WTC11 (cell line): Measurements from ENCODE around the gene RNF152. TPM values are rescaled to one million over a fixed set of nuclear protein-coding genes. Genes with fewer than 3 reads are reported as not detected.

Source experiments
- ATAC-seq: fragments of 200-7000 bp; cut with Tn5 transposase; 2 replicates; pipeline ENCODE4 v1.10.0; 2021; ENCODE audit warnings: mild to moderate bottlenecking, moderate library complexity
- CTCF ChIA-PET: fragments of 300-600 bp; sonication (Branson Sonifier 250); formaldehyde crosslinking; loops from one replicate; lab custom pipeline; 2021; ENCODE audit warnings: antibody characterized with exemption; lab: Charles Lee
- POLR2A ChIA-PET: fragments of 350-600 bp; sonication (Branson Sonifier 250); formaldehyde crosslinking; loops from one replicate; lab custom pipeline; 2021; ENCODE audit warnings: antibody characterized with exemption; lab: Charles Lee
- DNase-seq: peaks from one replicate; pipeline ENCODE4 v3.0.0; 2021; ENCODE audit warnings: low spot score
- H3K27ac Mint-ChIP-seq: 2 replicates; pipeline ENCODE4 v1.8.0; 2021; ENCODE audit warnings: mixed read lengths
- H3K27me3 Mint-ChIP-seq: 2 replicates; pipeline ENCODE4 v1.8.0; 2021; ENCODE audit warnings: low read depth, mild to moderate bottlenecking, moderate library complexity, mixed read lengths
- H3K36me3 Mint-ChIP-seq: 2 replicates; pipeline ENCODE4 v1.8.0; 2021; ENCODE audit warnings: mixed read lengths
- H3K4me1 Mint-ChIP-seq: 2 replicates; pipeline ENCODE4 v1.8.0; 2022; ENCODE audit warnings: mixed read lengths
- H3K4me3 Mint-ChIP-seq: 2 replicates; pipeline ENCODE4 v1.8.0; 2021; ENCODE audit warnings: mild to moderate bottlenecking, moderate library complexity, mixed read lengths
- H3K9me3 Mint-ChIP-seq: 2 replicates; pipeline ENCODE4 v1.8.0; 2021; ENCODE audit warnings: mixed read lengths
- CREB1 ChIP-seq: sonication (generic); formaldehyde crosslinking; IDR thresholded peaks from 2 replicates; pipeline ENCODE4 v1.8.0; 2023; ENCODE audit warnings: mild to moderate bottlenecking, missing genetic modification reagents
- FOXK1 ChIP-seq: sonication (generic); formaldehyde crosslinking; IDR thresholded peaks from 2 replicates; pipeline ENCODE4 v1.8.0; 2022; ENCODE audit warnings: mild to moderate bottlenecking, moderate library complexity, missing genetic modification reagents
- FOXP4 ChIP-seq: sonication (generic); formaldehyde crosslinking; IDR thresholded peaks from 2 replicates; pipeline ENCODE4 v1.8.0; 2022; ENCODE audit warnings: mild to moderate bottlenecking, missing genetic modification reagents
- KAT7 ChIP-seq: sonication (generic); formaldehyde crosslinking; IDR thresholded peaks from 2 replicates; pipeline ENCODE4 v1.8.1; 2023; ENCODE audit warnings: missing genetic modification reagents, mild to moderate bottlenecking, borderline replicate concordance
- MLX ChIP-seq: sonication (generic); formaldehyde crosslinking; IDR thresholded peaks from 2 replicates; pipeline ENCODE4 v1.8.1; 2023; ENCODE audit warnings: mild to moderate bottlenecking, missing genetic modification reagents, moderate library complexity
- MXD4 ChIP-seq: fragments of 250-450 bp; sonication (Bioruptor Pico); IDR thresholded peaks from 2 replicates; pipeline ENCODE4 v1.8.0; 2021; ENCODE audit warnings: mild to moderate bottlenecking, moderate library complexity, borderline replicate concordance
- NFE2L1 ChIP-seq: sonication (generic); formaldehyde crosslinking; IDR thresholded peaks from 2 replicates; pipeline ENCODE4 v1.8.1; 2023; ENCODE audit warnings: missing genetic modification reagents
- NR3C1 ChIP-seq: sonication (generic); formaldehyde crosslinking; conservative IDR thresholded peaks from 2 replicates; pipeline ENCODE4 v1.8.1; 2023; ENCODE audit warnings: low read depth, mild to moderate bottlenecking, missing genetic modification reagents
- SMAD3 ChIP-seq: sonication (generic); formaldehyde crosslinking; IDR thresholded peaks from 2 replicates; pipeline ENCODE4 v1.8.0; 2022; ENCODE audit warnings: missing genetic modification reagents, mild to moderate bottlenecking, borderline replicate concordance
- SOX15 ChIP-seq: fragments of 250-450 bp; sonication (Bioruptor Pico); IDR thresholded peaks from 2 replicates; pipeline ENCODE4 v1.9.0; 2021; ENCODE audit warnings: mild to moderate bottlenecking
- STAT6 ChIP-seq: sonication (generic); formaldehyde crosslinking; conservative IDR thresholded peaks from 2 replicates; pipeline ENCODE4 v1.8.1; 2023; ENCODE audit warnings: mild to moderate bottlenecking, low read depth, missing genetic modification reagents, moderate library complexity
- TEAD4 ChIP-seq: sonication (generic); formaldehyde crosslinking; IDR thresholded peaks from 2 replicates; pipeline ENCODE4 v1.8.0; 2022; ENCODE audit warnings: mild to moderate bottlenecking, missing genetic modification reagents
- TP53 ChIP-seq: sonication (generic); formaldehyde crosslinking; IDR thresholded peaks from 2 replicates; pipeline ENCODE4 v1.8.1; 2023; ENCODE audit warnings: mild to moderate bottlenecking, missing genetic modification reagents
- ZNF219 ChIP-seq: sonication (generic); formaldehyde crosslinking; IDR thresholded peaks from 2 replicates; pipeline ENCODE4 v1.8.0; 2023; ENCODE audit warnings: missing genetic modification reagents, mild to moderate bottlenecking, borderline replicate concordance
- ZNF232 ChIP-seq: sonication (generic); formaldehyde crosslinking; IDR thresholded peaks from 2 replicates; pipeline ENCODE4 v1.8.0; 2022; ENCODE audit warnings: mild to moderate bottlenecking, missing genetic modification reagents
- ZNF396 ChIP-seq: fragments of 250-450 bp; sonication (Bioruptor Pico); IDR thresholded peaks from 2 replicates; pipeline ENCODE4 v1.8.0; 2021; ENCODE audit warnings: mild to moderate bottlenecking, moderate library complexity, borderline replicate concordance
- ZNF423 ChIP-seq: fragments of 250-450 bp; sonication (Bioruptor Pico); IDR thresholded peaks from 2 replicates; pipeline ENCODE4 v2.1.2; 2022; ENCODE audit warnings: mild to moderate bottlenecking, moderate library complexity
- ZNF512 ChIP-seq: sonication (generic); formaldehyde crosslinking; IDR thresholded peaks from 2 replicates; pipeline ENCODE4 v1.8.1; 2022; ENCODE audit warnings: missing genetic modification reagents, borderline replicate concordance
- ZNF532 ChIP-seq: fragments of 250-450 bp; sonication (Bioruptor Pico); IDR thresholded peaks from 2 replicates; pipeline ENCODE4 v1.9.0; 2021; ENCODE audit warnings: mild to moderate bottlenecking, borderline replicate concordance
- total RNA-seq: library from RNA; stranded (reverse); gene quantifications from 3 replicates; pipeline ENCODE4 v1.2.3, GENCODE V29; 2021

The RNF152 gene
- total RNA-seq, 1 experiment from 2014 or later, result 3.7 TPM

GRCh38 chr18:61890344-61890743 lies 2.5 kb downstream of the RNF152 start:
- DNase-seq, result no peak
- no peak overlapping the region for H3K27ac Mint-ChIP-seq
- ChIA-PET POLR2A (no interaction called here), CTCF (no interaction called here)
- peaks cover 33% of the 10 kb centered on the region for H3K27me3 Mint-ChIP-seq
- peaks cover 3% of the 10 kb centered on the region; the same call in 1 of the 2 replicates for H3K36me3 Mint-ChIP-seq
- H3K4me3 Mint-ChIP-seq, result no peak overlapping the region
- no peaks in the 10 kb centered on the region for H3K9me3 Mint-ChIP-seq
- no peak for ATAC-seq
- TF ChIP-seq NFE2L1, result no peak
- H3K4me1 Mint-ChIP-seq, result peaks cover 23% of the 10 kb centered on the region

GRCh38 chr18:61889541-61889940 lies 3.3 kb downstream of the RNF152 start:
- Mint-ChIP-seq H3K27me3 (peaks cover 27% of the 10 kb centered on the region), H3K4me1 (peaks cover 18% of the 10 kb centered on the region), H3K36me3 (peaks cover 3% of the 10 kb centered on the region; the same call in 1 of the 2 replicates), H3K9me3 (no peaks in the 10 kb centered on the region)
- ChIA-PET CTCF (no interaction called here), POLR2A (no interaction called here)
- DNase-seq (no peak), ATAC-seq (no peak)
- TF ChIP-seq ZNF532 (no peak), STAT6 (CRISPR knock-in tag) (no peak), SOX15 (no peak), NR3C1 (CRISPR knock-in tag) (no peak), MXD4 (CRISPR knock-in tag) (no peak), KAT7 (CRISPR knock-in tag) (no peak), FOXK1 (CRISPR knock-in tag) (no peak), FOXP4 (CRISPR knock-in tag) (no peak), CREB1 (no peak)
- TF ChIP-seq, all 79 proteins: peak for 0
- Mint-ChIP-seq H3K27ac (no peak overlapping the region), H3K4me3 (no peak overlapping the region)

GRCh38 chr18:61888622-61889021 lies 4.2 kb downstream of the RNF152 start:
- CTCF ChIA-PET, result no interaction called here
- ATAC-seq (no peak), DNase-seq (no peak)
- POLR2A ChIA-PET, result no interaction called here
- Mint-ChIP-seq H3K4me3 (no peak overlapping the region), H3K27me3 (peaks cover 27% of the 10 kb centered on the region), H3K9me3 (no peaks in the 10 kb centered on the region), H3K36me3 (peaks cover 3% of the 10 kb centered on the region; the same call in 1 of the 2 replicates), H3K4me1 (peaks cover 18% of the 10 kb centered on the region), H3K27ac (no peak overlapping the region)
- no peak for TF ChIP-seq ZNF219 (CRISPR knock-in tag)
- TF ChIP-seq ZNF232, result no peak
- no peak for TF ChIP-seq MXD4 (CRISPR knock-in tag)
- no peak for TF ChIP-seq ZNF396
- TF ChIP-seq SOX15, result no peak
- TF ChIP-seq ZNF423 (CRISPR knock-in tag), result no peak
- TF ChIP-seq TEAD4 (CRISPR knock-in tag), result no peak
- no peak for TF ChIP-seq TP53 (CRISPR knock-in tag)
- no peak for TF ChIP-seq FOXK1 (CRISPR knock-in tag)
- TF ChIP-seq ZNF512 (CRISPR knock-in tag), result no peak
- TF ChIP-seq SMAD3 (CRISPR knock-in tag), result no peak
- TF ChIP-seq MLX (CRISPR knock-in tag), result no peak
